NCI-H1092 (cell line): ENCODE measurements around the gene FJX1.

Experiments used
- DNase-seq: peaks from one replicate; lab custom pipeline; 2025; lab: John Stamatoyannopoulos, UW

Gene FJX1

GRCh38 chr11:35617687-35618496 is at the start of gene FJX1:
TSS of gene FJX1 (plus strand) at chr11:35618460. CDS start at chr11:35618637, 177 bp downstream.
- DNase-seq = peak; percentile 63

GRCh38 chr11:35571696-35572095 is 46.6 kb upstream of the FJX1 start:
- DNase-seq = no peak

GRCh38 chr11:35579557-35580396 is 38.5 kb upstream of the FJX1 start:
- no peak for DNase-seq

GRCh38 chr11:35580397-35580781 is 37.9 kb upstream of the FJX1 start:
- DNase-seq = no peak

GRCh38 chr11:35582033-35582432 is 36.2 kb upstream of the FJX1 start:
- no peak for DNase-seq

GRCh38 chr11:35583126-35583525 is 35.1 kb upstream of the FJX1 start:
- no peak for DNase-seq

- DNase-seq = no peak
Measured at GRCh38 chr11:35583843-35584242, 34.4 kb upstream of the FJX1 start.

GRCh38 chr11:35584321-35584720 is 33.9 kb upstream of the FJX1 start:
- no peak for DNase-seq

- DNase-seq = no peak
Measured at GRCh38 chr11:35585416-35585815, 32.8 kb upstream of the FJX1 start.

GRCh38 chr11:35586222-35586621 is 32.0 kb upstream of the FJX1 start:
- no peak for DNase-seq

GRCh38 chr11:35587972-35588371 is 30.3 kb upstream of the FJX1 start:
- DNase-seq = no peak

GRCh38 chr11:35588627-35589026 is 29.6 kb upstream of the FJX1 start:
- no peak for DNase-seq

- DNase-seq = no peak
Measured at GRCh38 chr11:35589281-35589680, 29.0 kb upstream of the FJX1 start.

- no peak for DNase-seq
Measured at GRCh38 chr11:35590412-35590811, 27.8 kb upstream of the FJX1 start.

- no peak for DNase-seq
Measured at GRCh38 chr11:35593143-35593542, 25.1 kb upstream of the FJX1 start.

- no peak for DNase-seq
Measured at GRCh38 chr11:35594680-35595079, 23.6 kb upstream of the FJX1 start.

GRCh38 chr11:35598254-35599125 is 19.8 kb upstream of the FJX1 start:
- no peak for DNase-seq

- DNase-seq = no peak
Measured at GRCh38 chr11:35600331-35600838, 17.9 kb upstream of the FJX1 start.

- no peak for DNase-seq
Measured at GRCh38 chr11:35602160-35602793, 16.0 kb upstream of the FJX1 start.

GRCh38 chr11:35602979-35603378 is 15.3 kb upstream of the FJX1 start:
- DNase-seq = no peak

GRCh38 chr11:35605706-35606105 is 12.6 kb upstream of the FJX1 start:
- no peak for DNase-seq

- no peak for DNase-seq
Measured at GRCh38 chr11:35606206-35606605, 12.1 kb upstream of the FJX1 start.
